HG02678 (cell line): ENCODE results near the gene TMEM151A.

Experiments used
- ATAC-seq: cut with Tn5 transposase; IDR thresholded peaks from one replicate; pipeline ENCODE4 v1.9.1; 2021; ENCODE audit warnings: mild to moderate bottlenecking, moderate library complexity; ENCODE audit not compliant: unreplicated experiment

Gene TMEM151A

GRCh38 chr11:66282468-66283455, 8.9 kb upstream of the TMEM151A start:
- peak; percentile 79 for ATAC-seq

- ATAC-seq: no peak
Observed at GRCh38 chr11:66283461-66284105, 8.1 kb upstream of the TMEM151A start.

- no peak for ATAC-seq
Observed at GRCh38 chr11:66284526-66285078, 7.1 kb upstream of the TMEM151A start.

GRCh38 chr11:66285250-66285947, 6.3 kb upstream of the TMEM151A start:
- ATAC-seq: no peak

DNA sequence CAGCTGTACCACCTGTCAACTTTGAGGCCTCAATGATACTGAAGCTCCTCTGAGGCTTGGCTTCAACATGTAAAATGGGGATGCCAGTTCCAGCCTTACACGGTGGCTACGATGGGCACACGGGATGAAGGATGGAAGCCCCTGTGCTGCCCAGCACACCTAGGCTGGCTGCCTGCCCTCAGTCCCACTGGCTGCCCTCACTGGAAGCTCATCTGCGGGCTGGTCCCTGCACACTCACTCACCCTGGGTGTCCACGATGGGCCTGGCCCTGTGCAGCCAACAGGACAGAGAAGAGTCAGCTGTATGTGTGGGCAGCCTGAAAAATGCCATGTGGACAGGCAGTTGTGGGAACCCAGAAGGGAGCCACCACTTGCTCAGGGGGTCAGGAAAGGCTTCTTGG, 5.0 kb upstream of the TMEM151A start:
- ATAC-seq: no peak

DNA sequence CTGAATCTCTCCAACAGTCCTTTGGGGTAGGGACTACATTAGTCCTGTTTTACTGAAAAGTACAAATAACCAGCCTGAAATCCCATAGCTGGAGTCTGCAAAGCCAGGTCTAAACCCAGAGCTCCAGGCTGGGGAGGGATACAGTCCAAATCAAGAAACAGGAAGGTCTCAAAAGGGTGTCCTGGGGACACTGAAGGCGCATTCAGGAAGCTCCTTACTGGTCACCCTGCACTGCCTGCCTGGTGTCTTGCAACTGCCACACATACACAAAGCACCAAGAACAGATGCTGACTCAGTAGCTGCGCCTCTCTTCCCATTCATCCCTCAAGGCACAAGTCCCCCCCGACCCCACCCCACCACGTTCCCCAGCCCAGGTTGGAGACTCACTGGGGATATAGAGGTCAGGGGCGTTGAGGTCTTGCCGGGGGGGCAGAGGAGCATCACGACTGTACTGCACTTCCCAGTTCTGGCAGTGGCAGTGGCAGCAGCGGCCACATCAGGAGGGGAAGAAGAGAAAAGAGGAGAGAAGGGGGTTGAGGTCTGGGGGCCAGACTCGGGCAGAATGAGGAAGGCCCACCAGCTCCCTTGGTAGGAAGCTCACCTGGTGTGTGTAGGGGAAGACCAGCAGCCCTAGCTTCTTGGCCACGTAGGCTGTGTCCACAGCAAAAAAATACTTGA, 4.3 kb upstream of the TMEM151A start:
- no peak for ATAC-seq

DNA sequence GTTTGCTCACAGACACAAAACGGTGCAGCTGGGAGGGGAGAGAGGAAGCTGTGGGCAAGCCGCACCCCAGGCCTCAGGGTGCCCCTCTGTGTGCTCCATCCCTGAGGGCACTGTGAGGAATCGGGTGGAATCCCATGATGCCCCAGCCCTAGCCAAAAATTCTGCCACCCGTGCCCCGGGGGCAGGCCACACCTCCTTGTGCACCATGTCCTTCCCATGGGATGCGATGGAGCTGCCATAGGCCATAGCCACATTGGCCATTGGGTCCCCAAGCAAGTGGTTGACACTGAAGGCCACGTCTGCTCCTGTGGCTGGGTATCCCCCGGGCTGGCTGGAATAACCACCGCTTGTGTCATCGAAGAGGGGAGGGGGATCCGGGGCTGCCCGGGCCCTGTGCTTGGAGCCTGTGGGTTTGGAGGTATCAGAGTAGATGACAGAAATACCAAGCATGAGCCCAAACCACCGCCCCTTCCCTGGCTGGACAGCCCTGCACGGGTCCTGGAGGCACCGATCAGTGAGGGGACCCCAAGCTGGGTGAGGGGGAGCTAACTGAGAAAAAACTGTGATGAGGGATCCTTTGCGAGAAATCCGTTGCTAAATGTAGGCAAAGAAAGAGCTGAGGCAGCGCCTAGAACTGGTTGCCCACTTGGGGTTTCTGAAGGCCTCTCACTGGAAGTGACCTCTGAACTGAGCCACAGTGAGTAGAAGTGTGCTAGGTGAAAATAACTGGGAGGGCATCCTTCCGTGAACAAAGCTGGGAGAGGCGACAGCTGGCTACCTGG, 3.6 kb upstream of the TMEM151A start:
- no peak for ATAC-seq

DNA sequence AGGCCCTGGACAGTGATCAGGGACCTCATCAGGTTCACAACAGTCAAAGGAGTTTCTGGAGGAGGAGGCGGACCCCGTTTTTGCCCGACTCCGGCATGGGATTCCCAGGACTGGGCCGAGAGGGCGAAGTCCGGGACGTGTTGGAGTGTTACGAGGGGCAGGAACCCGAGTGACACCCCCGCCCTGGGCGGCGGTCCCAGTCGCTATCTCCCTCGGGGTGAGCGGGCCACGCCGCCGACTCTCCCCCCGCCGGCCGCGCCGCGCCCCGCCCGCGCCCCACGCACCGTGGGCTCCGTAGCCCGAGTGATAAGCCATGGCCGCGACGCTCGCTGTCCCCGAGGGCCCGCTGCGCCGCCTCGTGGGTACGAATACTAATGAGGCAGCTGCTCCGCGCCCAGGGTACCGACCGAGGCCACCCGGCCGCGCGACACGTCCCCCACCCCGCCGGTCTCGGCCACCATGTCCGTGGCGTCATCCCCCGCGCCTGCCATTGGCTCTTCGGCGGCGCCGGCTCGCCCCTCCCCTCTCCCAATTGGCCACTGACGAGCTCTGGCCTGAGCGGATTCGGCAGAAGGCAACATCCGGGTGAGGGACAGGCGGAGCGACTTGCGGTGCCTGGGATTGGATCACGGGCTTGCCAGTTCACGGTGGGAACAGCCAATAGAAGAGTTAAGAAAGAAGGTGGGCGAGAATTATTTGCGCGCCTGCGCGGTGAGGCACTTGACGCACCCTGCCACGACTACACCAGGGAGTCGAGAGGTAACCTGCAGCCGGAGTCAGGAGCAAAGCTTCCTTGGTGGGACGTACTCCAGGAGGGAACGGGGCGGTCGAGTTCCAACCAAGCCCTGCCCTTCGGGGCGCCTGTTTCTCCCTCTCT, 2.8 kb upstream of the TMEM151A start, which contains the start of gene YIF1A:
YIF1A (minus strand) TSS at position 473 of the 877 bp plus-strand sequence; CDS start at position 315, 158 bp downstream.
- peak; percentile 93 for ATAC-seq

DNA sequence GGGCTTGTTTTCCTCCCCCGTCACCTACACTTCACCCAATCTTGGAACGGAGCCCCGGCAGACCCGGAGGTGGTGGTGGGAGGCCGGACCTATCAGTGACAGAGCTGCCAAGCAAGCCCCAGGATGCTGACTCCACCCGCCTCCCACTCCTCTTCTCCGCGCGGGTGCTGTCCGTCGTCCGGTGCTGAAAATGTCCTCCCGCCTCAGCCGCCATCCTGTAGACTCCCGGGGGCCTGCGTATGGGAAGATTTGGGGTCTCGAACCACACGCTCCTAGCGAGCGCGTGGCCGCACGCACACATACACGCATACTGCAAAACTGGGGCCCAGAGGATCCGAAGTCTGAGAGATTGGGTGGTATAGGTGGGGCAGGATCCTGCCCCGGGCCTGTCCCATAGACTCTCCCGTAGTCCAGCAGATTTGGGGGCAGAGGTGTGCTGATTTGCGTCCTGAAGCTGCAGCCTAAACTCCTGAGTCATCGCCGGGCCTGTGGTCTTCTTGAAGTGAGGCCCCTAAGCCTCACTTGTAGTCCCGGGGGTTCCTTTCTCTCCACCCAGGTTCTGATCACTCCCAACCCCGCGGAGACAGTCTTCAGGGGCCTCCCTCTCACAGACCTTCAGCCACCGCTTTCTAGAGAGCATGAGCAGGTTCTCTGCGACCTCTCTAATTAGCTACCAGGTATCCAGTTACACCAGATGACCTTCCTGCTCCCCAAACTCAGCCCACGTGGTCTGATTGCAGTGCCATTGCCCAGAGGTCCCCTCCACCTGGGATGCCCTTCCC, 2.0 kb upstream of the TMEM151A start:
- peak; percentile 34 for ATAC-seq

DNA sequence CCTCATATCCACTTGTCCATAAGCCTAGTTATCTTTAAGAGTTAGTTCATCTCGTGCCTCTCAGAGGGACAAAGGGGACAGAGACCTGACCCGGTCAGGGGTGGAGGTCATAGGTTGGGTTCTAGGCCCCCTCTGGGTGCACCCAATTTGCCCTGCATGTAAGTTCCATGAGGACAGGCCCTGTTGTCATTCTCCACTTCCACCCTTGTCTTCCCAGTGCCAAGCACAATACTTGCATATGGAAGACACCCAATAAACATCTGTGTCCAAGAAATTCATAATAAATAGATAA, 1.4 kb upstream of the TMEM151A start:
- no peak for ATAC-seq

DNA sequence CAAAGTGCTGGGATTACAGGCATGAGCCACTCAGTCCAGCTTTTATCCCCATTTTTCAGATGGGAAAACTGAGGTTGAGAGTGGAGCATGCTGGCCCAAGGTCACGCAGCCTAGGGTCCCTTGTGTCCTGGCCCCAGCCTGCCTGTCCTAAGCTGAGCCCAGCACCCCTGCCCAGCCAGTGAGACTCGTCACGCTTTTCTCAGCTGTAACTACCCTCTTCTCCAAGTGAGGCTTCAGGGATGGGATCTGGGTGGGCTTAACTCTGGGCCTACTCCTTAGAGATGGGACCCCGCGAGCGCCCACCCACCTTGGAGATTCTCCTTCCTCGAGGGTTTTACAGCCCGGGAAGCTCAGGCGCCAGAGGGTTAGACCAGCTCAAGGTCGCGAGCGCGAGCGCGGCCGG, 390 bp upstream of the TMEM151A start:
- ATAC-seq: no peak

GRCh38 chr11:66292543-66293332, 1.0 kb downstream of the TMEM151A start:
- no peak for ATAC-seq

GRCh38 chr11:66293352-66293751, 1.7 kb downstream of the TMEM151A start:
- ATAC-seq: no peak

- no peak for ATAC-seq
Observed at GRCh38 chr11:66293777-66294625, 2.3 kb downstream of the TMEM151A start.

GRCh38 chr11:66294626-66295620, 3.2 kb downstream of the TMEM151A start:
- no peak for ATAC-seq
